Measurements from ENCODE around the gene CEP104. TPM values are rescaled to one million over a fixed set of nuclear protein-coding genes. Genes with fewer than 3 reads are reported as not detected.

Gene CEP104
- total and polyA plus RNA-seq, 8 donors, result 9.2 to 37.7 (median 23.7) TPM

- TF ChIP-seq, protein P1, sequence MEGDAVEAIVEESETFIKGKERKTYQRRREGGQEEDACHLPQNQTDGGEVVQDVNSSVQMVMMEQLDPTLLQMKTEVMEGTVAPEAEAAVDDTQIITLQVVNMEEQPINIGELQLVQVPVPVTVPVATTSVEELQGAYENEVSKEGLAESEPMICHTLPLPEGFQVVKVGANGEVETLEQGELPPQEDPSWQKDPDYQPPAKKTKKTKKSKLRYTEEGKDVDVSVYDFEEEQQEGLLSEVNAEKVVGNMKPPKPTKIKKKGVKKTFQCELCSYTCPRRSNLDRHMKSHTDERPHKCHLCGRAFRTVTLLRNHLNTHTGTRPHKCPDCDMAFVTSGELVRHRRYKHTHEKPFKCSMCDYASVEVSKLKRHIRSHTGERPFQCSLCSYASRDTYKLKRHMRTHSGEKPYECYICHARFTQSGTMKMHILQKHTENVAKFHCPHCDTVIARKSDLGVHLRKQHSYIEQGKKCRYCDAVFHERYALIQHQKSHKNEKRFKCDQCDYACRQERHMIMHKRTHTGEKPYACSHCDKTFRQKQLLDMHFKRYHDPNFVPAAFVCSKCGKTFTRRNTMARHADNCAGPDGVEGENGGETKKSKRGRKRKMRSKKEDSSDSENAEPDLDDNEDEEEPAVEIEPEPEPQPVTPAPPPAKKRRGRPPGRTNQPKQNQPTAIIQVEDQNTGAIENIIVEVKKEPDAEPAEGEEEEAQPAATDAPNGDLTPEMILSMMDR (IDR thresholded peaks at IDR 0.05), result no peak
- Histone ChIP-seq H3K36me3 (peaks cover 0 to 59% (median 26%) of the 10 kb centered on the region in 3 donors), H3K27me3 (no peaks in the 10 kb centered on the region), H3K4me3 (no peak overlapping the region), H3K4me1 (no peaks in the 10 kb centered on the region), H3K27ac (no peak overlapping the region), H3K9me3 (no peaks in the 10 kb centered on the region)
- no peak for DNase-seq
- intact Hi-C loops (cut with DNase I), result no loop called here
- WGBS, 2 donors, result 98 to 100% methylated on average over 6 of the region's 6 CpGs
- no peak for ATAC-seq
- no peak for FAIRE-seq
Observed at GRCh38 chr1:3837200-3837599, 19.8 kb downstream of the CEP104 start.

DNA sequence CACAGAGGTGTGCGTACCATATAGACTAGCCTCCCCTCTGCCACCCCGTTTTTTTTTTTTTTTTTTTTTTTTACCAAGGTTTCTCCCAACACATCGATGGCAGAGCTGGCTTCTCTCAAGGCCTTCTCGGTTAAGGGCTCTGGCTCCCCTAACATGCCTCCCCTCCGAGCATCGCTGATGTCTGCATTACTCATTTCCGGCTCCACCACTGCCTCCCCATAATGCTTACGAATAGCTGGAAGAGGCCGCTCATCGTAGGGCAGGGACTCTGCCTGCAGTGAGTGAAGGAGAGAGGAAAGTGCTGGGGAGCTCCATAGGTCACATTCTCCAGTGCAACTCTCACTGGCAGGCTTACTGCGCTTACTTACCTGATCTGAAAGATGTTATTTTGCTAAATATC is 20.6 kb downstream of the CEP104 start:
- no peaks in the 10 kb centered on the region for H3K4me1 ChIP-seq
- ATAC-seq (no peak), DNase-seq (peak in 1 of 6 donors; percentile 15), FAIRE-seq (no peak)
- H3K36me3 ChIP-seq, result peaks cover 0 to 62% (median 29%) of the 10 kb centered on the region in 3 donors
- intact Hi-C loops (cut with DNase I), result no loop called here
- H3K9me3 ChIP-seq, result no peaks in the 10 kb centered on the region
- no peak overlapping the region for H3K4me3 ChIP-seq
- H3K27me3 ChIP-seq, result no peaks in the 10 kb centered on the region
- WGBS, 2 donors, result 93 to 97% methylated on average over 11 of the region's 11 CpGs
- TF ChIP-seq, protein P1 (IDR thresholded peaks at IDR 0.05), result no peak
- no peak overlapping the region for H3K27ac ChIP-seq

DNA sequence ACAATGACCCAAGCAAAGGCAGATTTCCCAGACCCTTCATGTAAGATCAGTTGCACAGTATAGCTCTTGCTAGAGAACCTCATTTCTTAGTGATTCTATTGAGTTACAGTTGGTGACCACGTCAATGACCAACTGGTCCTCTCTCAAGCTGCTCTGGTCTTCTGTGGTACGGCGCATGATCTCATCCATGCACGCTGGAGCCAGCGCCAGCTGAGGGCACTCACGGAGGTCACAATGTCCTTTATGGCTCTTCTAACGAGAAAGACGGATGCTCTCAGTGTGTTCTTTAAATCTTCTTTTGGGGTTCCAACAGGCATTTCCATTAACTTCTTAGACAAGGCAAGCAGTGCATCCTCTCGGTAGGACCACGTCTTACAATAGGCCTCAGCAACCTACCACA is 22.3 kb downstream of the CEP104 start:
- intact Hi-C loops (cut with DNase I), result no loop called here
- H3K4me1 ChIP-seq, result no peaks in the 10 kb centered on the region
- DNase-seq, result peak in 1 of 6 donors; percentile 6
- peaks cover 0 to 70% (median 32%) of the 10 kb centered on the region in 3 donors for H3K36me3 ChIP-seq
- no peaks in the 10 kb centered on the region for H3K9me3 ChIP-seq
- TF ChIP-seq, protein P1 (IDR thresholded peaks at IDR 0.05), result no peak
- H3K27me3 ChIP-seq, result no peaks in the 10 kb centered on the region
- 90 to 95% methylated on average over 10 of the region's 10 CpGs for WGBS, 2 donors
- FAIRE-seq, result no peak
- ATAC-seq, result no peak
- H3K4me3 ChIP-seq, result no peak overlapping the region
- no peak overlapping the region for H3K27ac ChIP-seq

DNA sequence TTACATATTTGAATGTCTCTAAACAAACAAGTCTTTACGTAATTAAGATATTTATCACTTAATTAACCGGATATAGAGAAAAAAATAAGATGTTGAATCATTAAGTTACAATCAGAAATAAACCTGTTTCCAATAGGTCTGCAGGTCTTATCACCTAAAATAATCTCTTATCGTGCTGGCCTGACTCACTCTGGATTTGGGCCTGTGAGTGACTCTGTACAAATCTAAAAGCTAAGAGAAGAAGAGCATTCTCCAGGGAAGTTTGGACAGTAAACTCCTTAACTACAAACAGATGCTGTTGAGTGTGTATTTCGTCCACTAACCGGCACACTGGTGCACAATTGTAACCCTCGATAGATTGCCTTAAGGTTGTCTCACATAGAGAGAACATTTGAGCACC is 25.3 kb downstream of the CEP104 start:
- Histone ChIP-seq H3K4me3 (no peak overlapping the region), H3K36me3 (peaks cover 0 to 69% (median 21%) of the 10 kb centered on the region in 3 donors), H3K4me1 (no peaks in the 10 kb centered on the region), H3K27ac (no peak overlapping the region), H3K27me3 (no peaks in the 10 kb centered on the region), H3K9me3 (no peaks in the 10 kb centered on the region)
- DNase-seq, result no peak
- FAIRE-seq, result no peak
- ATAC-seq, result no peak
- TF ChIP-seq, protein P1 (IDR thresholded peaks at IDR 0.05), result no peak
- intact Hi-C loops (cut with DNase I), result no loop called here
- 61 to 68% methylated on average over 6 of the region's 6 CpGs for WGBS, 2 donors

- H3K4me1 ChIP-seq, result no peaks in the 10 kb centered on the region
- H3K27ac ChIP-seq, result no peak overlapping the region
- no peaks in the 10 kb centered on the region for H3K9me3 ChIP-seq
- 93 to 97% methylated on average over 8 of the region's 8 CpGs for WGBS, 2 donors
- intact Hi-C loops (cut with DNase I), result no loop called here
- no peak for FAIRE-seq
- TF ChIP-seq, protein P1 (IDR thresholded peaks at IDR 0.05), result no peak
- peaks cover 0 to 66% (median 19%) of the 10 kb centered on the region in 3 donors for H3K36me3 ChIP-seq
- H3K27me3 ChIP-seq, result no peaks in the 10 kb centered on the region
- no peak for ATAC-seq
- no peak overlapping the region for H3K4me3 ChIP-seq
- DNase-seq, result peak in 1 of 6 donors; percentile 16
Observed at GRCh38 chr1:3828391-3828790, 28.6 kb downstream of the CEP104 start.

Measured in pancreas (tissue), 10 donors.